Trophoblast cell (in vitro differentiated cells and primary cell): ENCODE data around the gene NTPCR.

ENCODE experiments used
- DNase-seq, 2 donors: peaks; one replicate each; pipeline ENCODE4 v3.0.0-alpha.2; 2016
- H2AFZ ChIP-seq: 2 replicates; pipeline ENCODE4 v1.6.1; 2013; ENCODE audit warnings: low read length, moderate library complexity, mild to moderate bottlenecking; ENCODE audit not compliant: insufficient read depth, poor library complexity
- H2AK5ac ChIP-seq: 2 replicates; pipeline ENCODE4 v1.6.1; 2013; ENCODE audit warnings: mild to moderate bottlenecking, low read length
- H2BK120ac ChIP-seq: 2 replicates; pipeline ENCODE4 v1.6.1; 2013; ENCODE audit warnings: low read length, mild to moderate bottlenecking, moderate library complexity; ENCODE audit not compliant: insufficient read depth, poor library complexity
- H2BK12ac ChIP-seq: 2 replicates; pipeline ENCODE4 v1.6.1; 2013; ENCODE audit warnings: mild to moderate bottlenecking, low read length, moderate library complexity
- H2BK5ac ChIP-seq: 2 replicates; pipeline ENCODE4 v1.6.1; 2013; ENCODE audit warnings: low read length, low read depth, moderate library complexity, mild to moderate bottlenecking; ENCODE audit not compliant: poor library complexity
- H3K14ac ChIP-seq: 2 replicates; pipeline ENCODE4 v1.6.1; 2013; ENCODE audit warnings: mild to moderate bottlenecking, low read length
- H3K18ac ChIP-seq: 2 replicates; pipeline ENCODE4 v1.6.1; 2013; ENCODE audit warnings: mild to moderate bottlenecking, low read length
- H3K23ac ChIP-seq: 2 replicates; pipeline ENCODE4 v1.6.1; 2013; ENCODE audit warnings: low read length
- H3K27ac ChIP-seq: 2 replicates; pipeline ENCODE4 v1.5.1; 2013; ENCODE audit warnings: low read depth, mild to moderate bottlenecking, inconsistent platforms, low read length, moderate library complexity
- H3K27me3 ChIP-seq: 2 replicates; pipeline ENCODE4 v1.6.1; 2013; ENCODE audit warnings: inconsistent platforms, mild to moderate bottlenecking, low read length, moderate library complexity; ENCODE audit not compliant: insufficient read depth
- H3K36me3 ChIP-seq, 2 experiments: 1 replicate in 1 of 2; 2 replicates in 1 of 2; pipeline ENCODE4 v1.6.1; 2013; ENCODE audit warnings: low read length in 2 of 2, mild to moderate bottlenecking in 2 of 2, moderate library complexity in 1 of 2; ENCODE audit not compliant: insufficient read depth in 2 of 2, control insufficient read depth in 1 of 2
- H3K4ac ChIP-seq: 2 replicates; pipeline ENCODE4 v1.6.1; 2013; ENCODE audit warnings: low read depth, mild to moderate bottlenecking, low read length, moderate library complexity
- H3K4me1 ChIP-seq, 2 experiments: 1 replicate in 1 of 2; 2 replicates in 1 of 2; pipeline ENCODE4 v1.6.1; 2013; ENCODE audit warnings: low read length in 2 of 2, mild to moderate bottlenecking in 2 of 2, moderate library complexity in 1 of 2; ENCODE audit not compliant: insufficient read depth in 2 of 2, control insufficient read depth in 1 of 2
- H3K4me2 ChIP-seq: 2 replicates; pipeline ENCODE4 v1.6.1; 2013; ENCODE audit warnings: inconsistent platforms, mild to moderate bottlenecking, low read length, moderate library complexity
- H3K4me3 ChIP-seq: 2 replicates; pipeline ENCODE4 v1.5.1; 2013; ENCODE audit warnings: mild to moderate bottlenecking, low read depth, low read length, inconsistent platforms
- H3K79me1 ChIP-seq: one replicate; pipeline ENCODE4 v1.6.1; 2013; ENCODE audit warnings: low read length
- H3K79me2 ChIP-seq: 2 replicates; pipeline ENCODE4 v1.6.1; 2013; ENCODE audit warnings: low read length, mild to moderate bottlenecking; ENCODE audit not compliant: control insufficient read depth, insufficient read depth, poor library complexity
- H3K9ac ChIP-seq: 2 replicates; pipeline ENCODE4 v1.6.1; 2013; ENCODE audit warnings: mild to moderate bottlenecking, low read length
- H3K9me3 ChIP-seq: 2 replicates; pipeline ENCODE4 v1.6.1; 2013; ENCODE audit warnings: low read depth, mild to moderate bottlenecking, control low read depth, inconsistent platforms, low read length; ENCODE audit not compliant: insufficient read depth
- H4K12ac ChIP-seq: 2 replicates; pipeline ENCODE4 v1.6.1; 2013; ENCODE audit warnings: low read depth, mild to moderate bottlenecking, low read length, moderate library complexity
- H4K8ac ChIP-seq: 2 replicates; pipeline ENCODE4 v1.6.1; 2013; ENCODE audit warnings: low read depth, mild to moderate bottlenecking, low read length, moderate library complexity
- H4K91ac ChIP-seq: one replicate; pipeline ENCODE4 v1.6.1; 2013; ENCODE audit warnings: low read depth, mild to moderate bottlenecking, low read length, moderate library complexity
- WGBS: extraction: QIAGEN DNeasy Blood & Tissue Kit; methylation state at CpG from one replicate; pipeline ENCODE4 v1.1.7; 2013; ENCODE audit warnings: missing lambda C conversion rate; ENCODE audit not compliant: insufficient read length, insufficient coverage; ENCODE audit errors: extremely low coverage; 5-methylcytosine and 5-hydroxymethylcytosine counted together

Gene NTPCR

DNA sequence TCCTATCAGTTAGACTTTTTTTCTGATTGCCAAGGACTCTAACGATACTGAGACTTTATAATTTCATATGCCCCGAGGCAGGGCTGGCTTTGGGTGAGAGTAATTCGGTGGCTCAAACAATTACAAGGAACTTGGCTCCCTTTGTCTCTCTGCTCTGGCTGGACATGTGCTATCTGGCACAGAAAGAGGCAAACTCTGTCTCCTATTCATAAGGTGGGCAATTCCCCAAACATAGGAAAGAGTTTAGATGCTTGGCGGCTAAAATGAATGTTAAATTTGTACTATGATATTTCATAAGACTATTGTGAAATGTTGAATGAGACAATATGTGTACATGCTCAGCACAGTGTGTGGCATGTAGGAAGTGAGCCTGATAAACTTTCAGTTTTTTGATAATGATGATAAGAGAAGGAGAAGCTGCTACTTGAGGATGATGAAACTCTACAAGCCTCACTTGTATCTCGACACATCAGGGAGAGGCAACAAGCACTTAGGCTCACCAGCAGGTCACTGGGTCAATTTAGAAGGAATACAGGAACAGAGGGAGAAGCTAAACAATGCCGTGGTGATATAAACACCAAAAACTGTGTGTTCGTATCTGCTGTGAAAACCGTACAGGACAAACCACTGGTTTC is 12.6 kb upstream of the NTPCR start:
- H2BK12ac ChIP-seq, result no peak overlapping the region
- H3K36me3 ChIP-seq, result no peaks in the 10 kb centered on the region
- H3K79me2 ChIP-seq, result no peaks in the 10 kb centered on the region
- H3K4ac ChIP-seq, result no peak overlapping the region
- no peak overlapping the region for H4K8ac ChIP-seq
- H3K27me3 ChIP-seq, result no peaks in the 10 kb centered on the region
- H3K9ac ChIP-seq, result no peak overlapping the region
- WGBS, result no CpG with 5 or more reads among the region's 8 CpGs
- no peak overlapping the region for H2BK5ac ChIP-seq
- H2BK120ac ChIP-seq, result no peak overlapping the region
- H4K12ac ChIP-seq, result no peak overlapping the region
- H3K14ac ChIP-seq, result no peak overlapping the region
- no peaks in the 10 kb centered on the region for H3K9me3 ChIP-seq
- H4K91ac ChIP-seq, result no peak overlapping the region
- H3K79me1 ChIP-seq, result no peaks in the 10 kb centered on the region
- H3K4me2 ChIP-seq, result no peak overlapping the region
- H2AFZ ChIP-seq, result no peak overlapping the region
- no peak overlapping the region for H3K4me3 ChIP-seq
- H3K4me1 ChIP-seq, result no peaks in the 10 kb centered on the region
- DNase-seq, result peak in 1 of 2 donors; percentile 70
- H3K27ac ChIP-seq, result no peak overlapping the region
- no peak overlapping the region for H3K23ac ChIP-seq
- H3K18ac ChIP-seq, result no peak overlapping the region
- H2AK5ac ChIP-seq, result no peak overlapping the region

GRCh38 chr1:232938926-232939325 is 11.5 kb upstream of the NTPCR start:
- Histone ChIP-seq H3K4me2 (no peak overlapping the region), H4K8ac (no peak overlapping the region), H3K18ac (no peak overlapping the region), H4K12ac (no peak overlapping the region), H4K91ac (no peak overlapping the region), H3K4me3 (no peak overlapping the region), H2BK12ac (no peak overlapping the region), H3K9me3 (no peaks in the 10 kb centered on the region), H3K4me1 (no peaks in the 10 kb centered on the region), H3K79me2 (no peaks in the 10 kb centered on the region), H3K9ac (no peak overlapping the region), H3K36me3 (no peaks in the 10 kb centered on the region), H3K14ac (no peak overlapping the region), H3K27ac (no peak overlapping the region), H3K4ac (no peak overlapping the region), H3K27me3 (no peaks in the 10 kb centered on the region), H3K79me1 (no peaks in the 10 kb centered on the region), H2AFZ (no peak overlapping the region), H2BK5ac (no peak overlapping the region), H2BK120ac (no peak overlapping the region), H3K23ac (no peak overlapping the region), H2AK5ac (no peak overlapping the region)
- peak in 1 of 2 donors; percentile 20 for DNase-seq
- WGBS, result no CpG with 5 or more reads among the region's 11 CpGs

- Histone ChIP-seq H3K27ac (no peak overlapping the region), H2BK120ac (no peak overlapping the region), H2AFZ (no peak overlapping the region), H3K79me1 (no peaks in the 10 kb centered on the region), H3K23ac (no peak overlapping the region), H3K18ac (no peak overlapping the region), H2AK5ac (no peak overlapping the region), H3K4me2 (no peak overlapping the region), H3K9ac (no peak overlapping the region), H3K79me2 (no peaks in the 10 kb centered on the region), H3K27me3 (no peaks in the 10 kb centered on the region), H4K91ac (no peak overlapping the region), H2BK12ac (no peak overlapping the region), H4K8ac (no peak overlapping the region), H3K4me3 (no peak overlapping the region), H4K12ac (no peak overlapping the region), H2BK5ac (no peak overlapping the region), H3K4ac (no peak overlapping the region), H3K36me3 (no peaks in the 10 kb centered on the region), H3K4me1 (no peaks in the 10 kb centered on the region), H3K14ac (no peak overlapping the region), H3K9me3 (no peaks in the 10 kb centered on the region)
- no peak for DNase-seq
- WGBS, result no CpG with 5 or more reads among the region's 2 CpGs
Measured at GRCh38 chr1:232939748-232940147, 10.7 kb upstream of the NTPCR start.

DNA sequence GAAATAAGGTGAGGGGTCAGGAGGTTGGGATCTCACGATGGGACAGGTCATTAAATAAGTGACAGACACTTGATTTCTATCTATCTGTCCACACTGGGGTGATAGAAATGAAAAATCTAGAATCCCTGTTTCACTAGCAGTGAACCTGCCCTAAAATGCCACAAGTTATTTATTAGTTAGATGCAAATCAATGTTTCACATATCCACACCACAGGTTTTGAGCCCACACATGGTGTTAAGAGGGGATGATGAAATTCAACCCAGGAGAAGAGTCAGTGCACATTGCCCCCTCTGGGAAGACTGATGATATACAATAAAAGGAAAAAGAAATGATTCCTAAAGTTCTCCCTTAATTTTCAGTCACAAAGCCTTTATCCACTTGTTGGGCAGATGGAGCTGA is 10.1 kb upstream of the NTPCR start:
- H3K27me3 ChIP-seq, result no peaks in the 10 kb centered on the region
- no peak overlapping the region for H2AK5ac ChIP-seq
- no peak overlapping the region for H3K4me2 ChIP-seq
- no peak overlapping the region for H2BK5ac ChIP-seq
- H3K4me1 ChIP-seq, result no peaks in the 10 kb centered on the region
- H3K9ac ChIP-seq, result no peak overlapping the region
- H3K27ac ChIP-seq, result no peak overlapping the region
- no peak overlapping the region for H2BK120ac ChIP-seq
- H4K8ac ChIP-seq, result no peak overlapping the region
- no peak overlapping the region for H3K23ac ChIP-seq
- DNase-seq, result no peak
- no peaks in the 10 kb centered on the region for H3K79me1 ChIP-seq
- no peak overlapping the region for H3K14ac ChIP-seq
- H2BK12ac ChIP-seq, result no peak overlapping the region
- no peak overlapping the region for H3K4me3 ChIP-seq
- H2AFZ ChIP-seq, result no peak overlapping the region
- no peaks in the 10 kb centered on the region for H3K79me2 ChIP-seq
- no peaks in the 10 kb centered on the region for H3K9me3 ChIP-seq
- WGBS, result no CpG with 5 or more reads among the region's 1 CpG
- no peak overlapping the region for H3K4ac ChIP-seq
- H4K12ac ChIP-seq, result no peak overlapping the region
- no peaks in the 10 kb centered on the region for H3K36me3 ChIP-seq
- no peak overlapping the region for H3K18ac ChIP-seq
- no peak overlapping the region for H4K91ac ChIP-seq
